ENCODE measurements around the gene FUCA1. TPM values are rescaled to one million over a fixed set of nuclear protein-coding genes. Genes with fewer than 3 reads are reported as not detected.

FUCA1 gene
- total and polyA plus RNA-seq, 2 of the 8 experiments (the other 6 are each of a cell fraction or from before 2014, with no cell fraction given): 5.9 to 6.4 TPM

GRCh38 chr1:23798662-23799142 is 69.4 kb downstream of the FUCA1 start:
- CTCF ChIA-PET (ENCODE audit: partially characterized antibody): interaction anchor here (0.8 to 5.3 kb wide), 15 partner anchors 8 to 118 kb away, joined by 3 to 66 read pairs (median 4); partner anchors contain the start of genes FUCA1 and PITHD1
- TF ChIP-seq RAD21 (IDR thresholded peaks at IDR 0.05 in 1 of 2, conservative IDR thresholded peaks at IDR 0.05 in 1 of 2; ENCODE audit: low read depth in 2 of 2, low read length in 2 of 2) (peak in 1 of 2 experiments; percentile 35; a peak in 1 of 4 replicates), TAF1 (IDR thresholded peaks at IDR 0.05; ENCODE audit: low read depth, low read length) (no peak), RXRA (IDR thresholded peaks at IDR 0.05; ENCODE audit: insufficient read depth, low read depth, low read length) (no peak), SRF (IDR thresholded peaks at IDR 0.05; ENCODE audit: low read depth, low read length) (no peak), ZNF274 (IDR thresholded peaks at IDR 0.05; ENCODE audit: borderline replicate concordance, extremely low read depth, low read length) (no peak), SP4 (IDR thresholded peaks at IDR 0.05; ENCODE audit: low read length) (no peak), SP1 (IDR thresholded peaks at IDR 0.05; ENCODE audit: low read depth, low read length) (no peak), SIRT6 (IDR thresholded peaks at IDR 0.05; ENCODE audit: low read length) (no peak), ASH2L (IDR thresholded peaks at IDR 0.05; ENCODE audit: low read length) (no peak), CREB1 (IDR thresholded peaks at IDR 0.05) (peak; percentile 14; the same call in 1 of the 2 replicates), PHF8 (conservative IDR thresholded peaks at IDR 0.05; ENCODE audit: low read depth, low read length) (no peak)

More at GRCh38 chr1:23798662-23799142, 69.4 kb downstream of the FUCA1 start:
- peaks cover 0 to 12% (median 9%) of the 10 kb centered on the region in 4 experiments; a peak in 5 of 7 replicates for H3K4me1 ChIP-seq (replicated peaks in 1 of 4; ENCODE audit: control insufficient read depth in 3 of 4, insufficient read depth in 4 of 4, low read length in 3 of 4)
- peak overlapping the region; percentile 89 to 95; a peak in 2 of 4 replicates for H3K4me2 ChIP-seq (ENCODE audit: insufficient read depth in 1 of 2, low read depth in 2 of 2, low read length in 2 of 2)
- H3K27me3 ChIP-seq (replicated peaks in 1 of 4; ENCODE audit: control insufficient read depth in 3 of 4, extremely low read depth in 1 of 4, insufficient read depth in 3 of 4, low read length in 3 of 4): no peaks in the 10 kb centered on the region; a peak in 1 of 7 replicates
- peaks cover 16% of the 10 kb centered on the region for H3K23me2 ChIP-seq (ENCODE audit: low read depth, low read length)
- H3K9ac ChIP-seq (replicated peaks in 1 of 4; ENCODE audit: extremely low read depth in 1 of 4, low read depth in 3 of 4, low read length in 3 of 4): no peak overlapping the region
- FAIRE-seq (no peak), DNase-seq (ENCODE audit: low read depth in 1 of 2, low spot score in 2 of 2) (no peak)
- H2BK15ac ChIP-seq (ENCODE audit: low read length): 0 out of 2 replicates have a peak overlapping the region, but pooled peaks have one; percentile 90
- H3K9me3 ChIP-seq (ENCODE audit: insufficient read depth in 2 of 2, low read depth in 1 of 2, low read length in 1 of 2): no peaks in the 10 kb centered on the region
- H3K56ac ChIP-seq (replicated peaks; ENCODE audit: insufficient read length, low read depth, low read length): no peak overlapping the region
- no peak overlapping the region for H2BK20ac ChIP-seq (ENCODE audit: low read length)
- H2BK5ac ChIP-seq (ENCODE audit: low read depth, low read length): peak overlapping the region; percentile 79
- POLR2A ChIA-PET (ENCODE audit: partially characterized antibody): interaction anchor here (1.0 to 16.2 kb wide), 10 partner anchors 9 to 353 kb away, joined by 3 to 192 read pairs (median 4); partner anchors contain the start of genes ELOA, HMGCL, LYPLA2 and PITHD1
- no peak overlapping the region for H3K18ac ChIP-seq (ENCODE audit: extremely low read depth, low read length)
- H4K20me1 ChIP-seq (replicated peaks in 1 of 2; ENCODE audit: control insufficient read depth in 1 of 2, insufficient read depth in 2 of 2, low read length in 2 of 2): peaks cover 4 to 5% of the 10 kb centered on the region in 2 experiments
- no peak overlapping the region for H4K5ac ChIP-seq (ENCODE audit: insufficient read length, low read depth, low read length)
- H4K91ac ChIP-seq (replicated peaks; ENCODE audit: insufficient read length, low read length): no peak overlapping the region
- no peak overlapping the region for H3K14ac ChIP-seq (ENCODE audit: insufficient read length)
- H3K4me3 ChIP-seq (ENCODE audit: extremely low read depth in 1 of 4, insufficient read depth in 2 of 4, low read depth in 3 of 4, low read length in 4 of 4): peak overlapping the region in 1 of 4 experiments; percentile 73; a peak in 1 of 8 replicates
- peaks cover 6 to 23% (median 21%) of the 10 kb centered on the region in 4 experiments; a peak in 5 of 8 replicates for H3K36me3 ChIP-seq (ENCODE audit: control insufficient read depth in 2 of 4, insufficient read depth in 4 of 4, low read length in 3 of 4)
- no peaks in the 10 kb centered on the region for H3K79me2 ChIP-seq (ENCODE audit: control insufficient read depth in 1 of 2, insufficient read depth in 2 of 2, low read length in 2 of 2)
- 86% methylated on average over 12 of the region's 12 CpGs; no CpG with 5 or more reads in 1 of the 2 experiments for WGBS, 2 experiments (ENCODE audit: extremely low coverage in 1 of 2, insufficient coverage in 1 of 2, insufficient read length in 1 of 2, insufficient replicate concordance in 2 of 2, low coverage in 1 of 2, low lambda C conversion rate in 2 of 2, missing lambda C conversion rate in 1 of 2)
- H3K23ac ChIP-seq (ENCODE audit: insufficient read length): no peak overlapping the region
- H2BK12ac ChIP-seq (ENCODE audit: low read depth, low read length): peak overlapping the region; percentile 60; the same call in 1 of the 2 replicates
- H2AK5ac ChIP-seq (ENCODE audit: low read depth, low read length): 0 out of 2 replicates have a peak overlapping the region, but pooled peaks have one; percentile 24
- no peaks in the 10 kb centered on the region for H3K79me1 ChIP-seq (ENCODE audit: low read depth, low read length)
- no peak overlapping the region for H2AFZ ChIP-seq (ENCODE audit: low read length)
- H4K8ac ChIP-seq (ENCODE audit: extremely low read depth, insufficient read depth, low read length): no peak overlapping the region
- no peak overlapping the region for H3K4ac ChIP-seq (replicated peaks; ENCODE audit: insufficient read length, low read depth, low read length)
- no peak overlapping the region for H2BK120ac ChIP-seq (replicated peaks; ENCODE audit: low read depth, low read length)
- H3K27ac ChIP-seq (ENCODE audit: low read depth, low read length): no peak overlapping the region

All from H1 (cell line).